SK-N-SH (cell line): ENCODE results near the gene APBB2. TPM values are rescaled to one million over a fixed set of nuclear protein-coding genes. Genes with fewer than 3 reads are reported as not detected.

Experiments
- CTCF ChIA-PET: fragments of 300-600, 350-600 bp; formaldehyde crosslinking; extraction: SDS; loops from one replicate; lab custom pipeline; 2021; lab: Yijun Ruan, JAX
- POLR2A ChIA-PET: fragments of 350-600 bp; sonication (Branson Sonifier 250); formaldehyde crosslinking; extraction: SDS; loops from one replicate; lab custom pipeline; 2020; ENCODE audit warnings: antibody characterized with exemption, inconsistent platforms; lab: Yijun Ruan, JAX
- DNase-seq: peaks from one replicate; pipeline ENCODE4 v3.0.0; 2012
- H2AFZ ChIP-seq: fragments of 200-600 bp; sonication (generic); 2 replicates; pipeline ENCODE4 v1.8.1; 2016; ENCODE audit warnings: antibody characterized with exemption, mild to moderate bottlenecking, low read depth
- H3F3A ChIP-seq: fragments of 200-600 bp; sonication (generic); replicated peaks from 2 replicates; pipeline ENCODE3; 2016; ENCODE audit warnings: antibody characterized with exemption, mild to moderate bottlenecking; ENCODE audit not compliant: insufficient read depth
- H3K27ac ChIP-seq, 2 experiments: fragments of 200-500 bp in 1 of 2; fragments of 200-600 bp in 1 of 2; sonication (Bioruptor generic) in 1 of 2; sonication (generic), shearing (Covaris generic) in 1 of 2; 2 replicates each; pipeline versions ENCODE4 v1.5.1 to v1.6.1; 2014 to 2016; ENCODE audit warnings: low read depth in 2 of 2, inconsistent platforms in 1 of 2, low read length in 1 of 2, mild to moderate bottlenecking in 1 of 2, mixed read lengths in 1 of 2
- H3K27me3 ChIP-seq: fragments of 200-600 bp; sonication (generic), shearing (Covaris generic); 2 replicates; pipeline ENCODE4 v1.6.1; 2016; ENCODE audit warnings: mixed run types; ENCODE audit not compliant: insufficient read depth
- H3K36me3 ChIP-seq, 2 experiments: fragments of 200-500 bp in 1 of 2; fragments of 200-600 bp in 1 of 2; sonication (Bioruptor generic) in 1 of 2; sonication (generic) in 1 of 2; replicated peaks in 1 of 2; 2 replicates each; pipeline versions ENCODE3 to v1.5.1; 2014 to 2016; ENCODE audit warnings: low read length in 1 of 2, mild to moderate bottlenecking in 1 of 2; ENCODE audit not compliant: insufficient read depth in 2 of 2, control insufficient read depth in 1 of 2
- H3K4me1 ChIP-seq, 2 experiments: fragments of 200-500 bp in 1 of 2; fragments of 200-600 bp in 1 of 2; sonication (Bioruptor generic) in 1 of 2; sonication (generic), shearing (Covaris generic) in 1 of 2; 2 replicates each; pipeline versions ENCODE4 v1.5.1 to v1.6.1; 2014 to 2016; ENCODE audit warnings: low read depth in 1 of 2, low read length in 1 of 2, mixed run types in 1 of 2; ENCODE audit not compliant: insufficient read depth in 2 of 2, control insufficient read depth in 1 of 2
- H3K4me2 ChIP-seq: fragments of 200-600 bp; sonication (generic), shearing (Covaris generic); 2 replicates; pipeline ENCODE4 v1.6.1; 2017; ENCODE audit warnings: mixed run types
- H3K4me3 ChIP-seq, 2 experiments: fragments of 200-500 bp in 1 of 2; fragments of 200-600 bp in 1 of 2; sonication (Bioruptor generic) in 1 of 2; sonication (generic), shearing (Covaris generic) in 1 of 2; 2 replicates each; pipeline versions ENCODE4 v1.5.1 to v1.8.1; 2014 to 2016; ENCODE audit warnings: low read depth in 2 of 2, inconsistent platforms in 1 of 2, low read length in 1 of 2, mild to moderate bottlenecking in 1 of 2, mixed read lengths in 1 of 2, moderate library complexity in 1 of 2
- H3K79me2 ChIP-seq: fragments of 200-600 bp; sonication (generic); 2 replicates; pipeline ENCODE4 v1.8.1; 2017; ENCODE audit warnings: mild to moderate bottlenecking; ENCODE audit not compliant: insufficient read depth
- H3K9ac ChIP-seq: fragments of 200-600 bp; sonication (generic); 2 replicates; pipeline ENCODE4 v1.6.1; 2017; ENCODE audit warnings: mixed run types
- H3K9me2 ChIP-seq: fragments of 200-600 bp; sonication (generic); 2 replicates; pipeline ENCODE4 v1.6.1; 2017; ENCODE audit warnings: mixed run types
- H3K9me3 ChIP-seq: fragments of 200-600 bp; sonication (generic); 2 replicates; pipeline ENCODE4 v1.6.1; 2017; ENCODE audit warnings: mixed run types, mild to moderate bottlenecking, moderate library complexity
- H4K20me1 ChIP-seq: fragments of 200-600 bp; sonication (generic); 2 replicates; pipeline ENCODE4 v1.6.1; 2017; ENCODE audit warnings: mild to moderate bottlenecking, mixed run types; ENCODE audit not compliant: insufficient read depth
- CHD2 ChIP-seq: fragments of 150-350 bp; IDR thresholded peaks from 2 replicates; pipeline ENCODE4 v1.6.1; 2018; ENCODE audit warnings: low read length; ENCODE audit not compliant: partially characterized antibody
- ELF1 ChIP-seq: IDR thresholded peaks from 2 replicates; pipeline ENCODE4 v1.4.0; 2012
- EZH2phosphoT487 ChIP-seq: fragments of 200-600 bp; sonication (generic); IDR thresholded peaks from 2 replicates; pipeline ENCODE4 v1.6.1; 2017; ENCODE audit warnings: low read depth, mixed run types, mild to moderate bottlenecking, antibody characterized with exemption, moderate library complexity, borderline replicate concordance
- FOSL2 ChIP-seq: IDR thresholded peaks from 2 replicates; pipeline ENCODE4 v1.4.0; 2012; ENCODE audit warnings: low read depth, mild to moderate bottlenecking, moderate library complexity, borderline replicate concordance
- FOXM1 ChIP-seq: IDR thresholded peaks from 2 replicates; pipeline ENCODE4 v1.4.0; 2012; ENCODE audit warnings: low read depth, mild to moderate bottlenecking
- GABPA ChIP-seq: IDR thresholded peaks from 2 replicates; pipeline ENCODE4 v1.4.0; 2012; ENCODE audit warnings: low read depth, mild to moderate bottlenecking
- GATA2 ChIP-seq: sonication (generic); formaldehyde crosslinking; IDR thresholded peaks from 2 replicates; pipeline ENCODE4 v1.5.0; 2020; ENCODE audit warnings: mild to moderate bottlenecking, missing genetic modification reagents
- JUND ChIP-seq: IDR thresholded peaks from 2 replicates; pipeline ENCODE4 v1.4.0; 2012
- MEF2A ChIP-seq: IDR thresholded peaks from 2 replicates; pipeline ENCODE4 v1.4.0; 2012; ENCODE audit warnings: low read depth, borderline replicate concordance
- MXI1 ChIP-seq: IDR thresholded peaks from 2 replicates; pipeline ENCODE4 v1.6.1; 2012; ENCODE audit warnings: mild to moderate bottlenecking, low read depth, low read length, improper control_type of control experiment
- NRF1 ChIP-seq: IDR thresholded peaks from 2 replicates; pipeline ENCODE4 v1.6.1; 2012; ENCODE audit warnings: low read depth, mild to moderate bottlenecking, low read length
- PBX3 ChIP-seq: IDR thresholded peaks from 2 replicates; pipeline ENCODE4; 2012
- POLR2AphosphoS5 ChIP-seq: IDR thresholded peaks from 2 replicates; pipeline ENCODE4 v1.6.1; 2012; ENCODE audit warnings: low read depth, low read length
- RAD21 ChIP-seq: IDR thresholded peaks from 2 replicates; pipeline ENCODE4 v1.6.1; 2012; ENCODE audit warnings: mild to moderate bottlenecking, low read length
- RCOR1 ChIP-seq: fragments of 150-350 bp; IDR thresholded peaks from 2 replicates; pipeline ENCODE4 v1.6.1; 2017; ENCODE audit warnings: antibody characterized with exemption, low read length
- RFX5 ChIP-seq: IDR thresholded peaks from 2 replicates; pipeline ENCODE4 v1.6.1; 2012; ENCODE audit warnings: mild to moderate bottlenecking, improper control_type of control experiment, low read length
- SIN3A ChIP-seq: IDR thresholded peaks from 2 replicates; pipeline ENCODE4 v1.6.1; 2012; ENCODE audit warnings: low read depth, mild to moderate bottlenecking, low read length, moderate library complexity, borderline replicate concordance
- SMC3 ChIP-seq: IDR thresholded peaks from 2 replicates; pipeline ENCODE4 v1.6.1; 2012; ENCODE audit warnings: low read depth, low read length, improper control_type of control experiment
- TAF1 ChIP-seq: IDR thresholded peaks from 2 replicates; pipeline ENCODE4 v1.6.1; 2012; ENCODE audit warnings: low read depth, mild to moderate bottlenecking, low read length, moderate library complexity, borderline replicate concordance
- TCF12 ChIP-seq: IDR thresholded peaks from 2 replicates; pipeline ENCODE4 v1.4.0; 2012
- TEAD4 ChIP-seq: IDR thresholded peaks from 2 replicates; pipeline ENCODE4 v1.4.0; 2012; ENCODE audit warnings: mild to moderate bottlenecking, borderline replicate concordance; ENCODE audit not compliant: insufficient read depth
- YY1 ChIP-seq: IDR thresholded peaks from 2 replicates; pipeline ENCODE4 v1.4.0; 2012; ENCODE audit warnings: low read depth, mild to moderate bottlenecking
- WGBS: methylation state at CpG from one replicate; pipeline ENCODE4 v1.1.6; 2017; ENCODE audit warnings: low lambda C conversion rate; 5-methylcytosine and 5-hydroxymethylcytosine counted together
- polyA plus RNA-seq, 3 experiments: library from polyadenylated mRNA; depleted of rRNA; stranded (reverse); fragments of >200 nt; gene quantifications; 2 replicates each; pipeline ENCODE4 v1.2.3, GENCODE V29; 2012
- TF ChIP-seq, protein P1 (sequence below): IDR thresholded peaks from 2 replicates; pipeline ENCODE4 v1.4.0; 2012; ENCODE audit warnings: low read depth, borderline replicate concordance

The APBB2 gene
- polyA plus RNA-seq, 1 of the 3 experiments (the other 2 are of a cell fraction): 49.8 TPM

DNA sequence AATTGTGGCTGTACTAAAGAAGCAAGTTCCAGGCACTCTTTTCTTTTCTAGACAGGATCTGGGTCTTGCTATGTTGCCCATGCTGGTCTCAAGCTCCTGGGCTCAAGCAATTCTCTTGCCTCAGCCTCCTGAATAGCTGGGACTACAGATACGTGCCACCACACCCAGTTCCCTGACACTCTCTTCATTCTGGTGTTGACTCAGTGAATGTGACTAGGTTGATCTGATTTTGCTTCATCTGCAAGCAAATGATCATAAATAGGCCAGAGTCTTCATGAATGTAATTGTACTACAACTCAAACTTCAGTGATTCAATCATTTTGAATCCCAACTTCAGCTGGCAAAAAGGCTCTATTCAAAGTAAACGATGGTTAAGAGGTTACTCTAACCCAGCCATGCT, 78.5 kb downstream of the APBB2 start:
- ChIA-PET POLR2A (no interaction called here), CTCF (interaction anchor here (0.9 to 1.7 kb wide), 3 partner anchors 12 to 77 kb away, joined by 3 to 4 read pairs (median 3); no protein-coding TSS in a partner anchor)
- Histone ChIP-seq H3K9me2 (no peaks in the 10 kb centered on the region), H3K27me3 (no peaks in the 10 kb centered on the region), H3F3A (peaks cover 14% of the 10 kb centered on the region), H3K9ac (no peak overlapping the region), H4K20me1 (peaks cover 9% of the 10 kb centered on the region; the same call in 1 of the 2 replicates), H3K27ac (no peak overlapping the region), H3K4me2 (no peak overlapping the region), H3K79me2 (peaks cover 100% of the 10 kb centered on the region), H3K36me3 (peaks cover 0 to 34% of the 10 kb centered on the region in 2 experiments), H3K4me1 (peaks cover 7 to 8% of the 10 kb centered on the region in 2 experiments; a peak in 3 of 4 replicates), H3K4me3 (no peak overlapping the region), H3K9me3 (no peaks in the 10 kb centered on the region), H2AFZ (no peak overlapping the region)
- WGBS: 66% methylated on average over 2 of the region's 2 CpGs
- no peak for DNase-seq
- TF ChIP-seq ELF1: no peak
- no peak for TF ChIP-seq GABPA
- no peak for TF ChIP-seq MXI1
- TF ChIP-seq SIN3A: no peak
- no peak for TF ChIP-seq RCOR1
- TF ChIP-seq CHD2: no peak
- no peak for TF ChIP-seq FOSL2
- no peak for TF ChIP-seq EZH2phosphoT487
- no peak for TF ChIP-seq POLR2AphosphoS5
- no peak for TF ChIP-seq JUND
- no peak for TF ChIP-seq FOXM1
- TF ChIP-seq MEF2A: no peak
- TF ChIP-seq TCF12: no peak
- no peak for TF ChIP-seq RFX5
- TF ChIP-seq, protein P1, sequence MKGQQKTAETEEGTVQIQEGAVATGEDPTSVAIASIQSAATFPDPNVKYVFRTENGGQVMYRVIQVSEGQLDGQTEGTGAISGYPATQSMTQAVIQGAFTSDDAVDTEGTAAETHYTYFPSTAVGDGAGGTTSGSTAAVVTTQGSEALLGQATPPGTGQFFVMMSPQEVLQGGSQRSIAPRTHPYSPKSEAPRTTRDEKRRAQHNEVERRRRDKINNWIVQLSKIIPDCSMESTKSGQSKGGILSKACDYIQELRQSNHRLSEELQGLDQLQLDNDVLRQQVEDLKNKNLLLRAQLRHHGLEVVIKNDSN: no peak
- TF ChIP-seq, all 33 proteins: peak for 0

GRCh38 chr4:41134581-41134980, 79.8 kb downstream of the APBB2 start:
- Histone ChIP-seq H3K36me3 (peaks cover 0 to 24% of the 10 kb centered on the region in 2 experiments), H2AFZ (no peak overlapping the region), H4K20me1 (peaks cover 9% of the 10 kb centered on the region; the same call in 1 of the 2 replicates), H3K4me1 (peaks cover 7 to 8% of the 10 kb centered on the region in 2 experiments; a peak in 3 of 4 replicates), H3K9ac (no peak overlapping the region), H3K27me3 (no peaks in the 10 kb centered on the region), H3K9me3 (no peaks in the 10 kb centered on the region), H3F3A (peaks cover 9% of the 10 kb centered on the region), H3K27ac (no peak overlapping the region), H3K9me2 (no peaks in the 10 kb centered on the region), H3K79me2 (peaks cover 99% of the 10 kb centered on the region), H3K4me3 (no peak overlapping the region), H3K4me2 (no peak overlapping the region)
- WGBS: 93% methylated on average over 2 of the region's 2 CpGs
- ChIA-PET POLR2A (no interaction called here), CTCF (interaction anchor here (1.7 kb wide), 1 partner anchor 15 kb away, joined by 4 read pairs; no protein-coding TSS in a partner anchor)
- TF ChIP-seq SMC3 (no peak), TEAD4 (no peak), EZH2phosphoT487 (no peak), RAD21 (no peak), NRF1 (no peak), PBX3 (no peak), GATA2 (CRISPR knock-in tag) (no peak), POLR2AphosphoS5 (no peak), YY1 (no peak), TAF1 (no peak)
- TF ChIP-seq, protein P1: no peak
- DNase-seq: no peak
